GM12878 (cell line): ENCODE data around the gene CIAO2B.
"Not testable (repeated sequence)": the region's sequence is repeated elsewhere in the genome, so short reads cannot be mapped to it uniquely, and the experiment has no call there.

ENCODE experiments used
- ATF7 ChIP-seq: fragments of 450-650 bp; IDR thresholded peaks from 2 replicates; pipeline ENCODE4 v1.6.1; 2016; ENCODE audit warnings: low read depth, mild to moderate bottlenecking
- BACH1 ChIP-seq: fragments of 450-650 bp; IDR thresholded peaks from 2 replicates; pipeline ENCODE4 v1.6.1; 2017; ENCODE audit warnings: mild to moderate bottlenecking, borderline replicate concordance
- SUZ12 ChIP-seq: fragments of 200-600 bp; sonication (generic); IDR thresholded peaks from one replicate; pipeline ENCODE4 v1.6.1; 2018; ENCODE audit warnings: antibody characterized with exemption, mild to moderate bottlenecking; ENCODE audit not compliant: unreplicated experiment

DNA sequence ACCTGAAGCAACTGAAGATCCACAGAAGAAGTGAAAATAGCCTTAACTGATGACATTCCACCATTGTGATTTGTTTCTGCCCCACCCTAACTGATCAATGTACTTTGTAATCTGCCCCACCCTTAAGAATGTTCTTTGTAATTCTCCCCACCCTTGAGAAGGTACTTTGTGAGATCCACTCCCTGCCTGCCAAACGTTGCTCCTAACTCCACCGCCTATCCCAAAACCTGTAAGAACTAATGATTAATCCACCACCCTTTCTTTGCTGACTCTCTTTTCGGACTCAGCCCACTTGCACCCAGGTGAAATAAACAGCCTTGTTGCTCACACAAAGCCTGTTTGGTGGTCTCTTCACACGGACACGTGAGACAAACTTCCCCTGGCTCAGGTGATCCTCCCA lies 37.5 kb downstream of the CIAO2B start:
- TF ChIP-seq SUZ12, BACH1, ATF7: not testable (repeated sequence)
